NB4 (cell line): ENCODE results near the gene PRELID3B.
"Not testable (repeated sequence)": the region's sequence is repeated elsewhere in the genome, so short reads cannot be mapped to it uniquely, and the experiment has no call there.

Source experiments
- DNase-seq: peaks from one replicate; pipeline ENCODE4 v3.0.0; 2010; ENCODE audit warnings: low read depth
- H3K4me3 ChIP-seq: one replicate; pipeline ENCODE4 v1.5.1; 2011; ENCODE audit warnings: mild to moderate bottlenecking, low read depth, low read length, moderate library complexity
- CTCF ChIP-seq: IDR thresholded peaks from one replicate; pipeline ENCODE4 v1.5.1; 2012; ENCODE audit warnings: low read depth, low read length
- MAX ChIP-seq: IDR thresholded peaks from 2 replicates; pipeline ENCODE4 v1.6.1; 2011; ENCODE audit warnings: low read depth, low read length
- MYC ChIP-seq: IDR thresholded peaks from 2 replicates; pipeline ENCODE4 v1.6.1; 2011; ENCODE audit warnings: low read depth, low read length
- POLR2A ChIP-seq: IDR thresholded peaks from 2 replicates; pipeline ENCODE4 v1.6.1; 2011; ENCODE audit warnings: mild to moderate bottlenecking; ENCODE audit not compliant: insufficient read length; ENCODE audit errors: extremely low read depth

PRELID3B gene

GRCh38 chr20:59014680-59015389 is 27.8 kb downstream of the PRELID3B start:
- TF ChIP-seq MAX (no peak), POLR2A (no peak), MYC (no peak)
- H3K4me3 ChIP-seq = no peak overlapping the region
- DNase-seq = no peak

GRCh38 chr20:59013959-59014608 is 28.5 kb downstream of the PRELID3B start:
- no peak overlapping the region for H3K4me3 ChIP-seq
- no peak for TF ChIP-seq MYC
- no peak for TF ChIP-seq CTCF
- TF ChIP-seq MAX = no peak
- no peak for TF ChIP-seq POLR2A

GRCh38 chr20:59013031-59013951 is 29.3 kb downstream of the PRELID3B start:
- no peak for DNase-seq
- TF ChIP-seq CTCF (no peak), MYC (no peak), POLR2A (no peak), MAX (no peak)

More at GRCh38 chr20:59013959-59014608, 28.5 kb downstream of the PRELID3B start:
- no peak for DNase-seq

GRCh38 chr20:59011874-59012157 is 30.8 kb downstream of the PRELID3B start:
- DNase-seq, H3K4me3 ChIP-seq: not testable (repeated sequence)

More at GRCh38 chr20:59013031-59013951, 29.3 kb downstream of the PRELID3B start:
- H3K4me3 ChIP-seq = no peak overlapping the region

- TF ChIP-seq MAX = no peak
- no peak for TF ChIP-seq CTCF
- TF ChIP-seq POLR2A = no peak
- TF ChIP-seq MYC = no peak
- no peak overlapping the region for H3K4me3 ChIP-seq
- DNase-seq = no peak
Observed at GRCh38 chr20:59010995-59011873, 31.4 kb downstream of the PRELID3B start.

GRCh38 chr20:59010321-59010994 is 32.1 kb downstream of the PRELID3B start:
- no peak for DNase-seq
- H3K4me3 ChIP-seq = no peak overlapping the region
- no peak for TF ChIP-seq POLR2A
- no peak for TF ChIP-seq MYC
- TF ChIP-seq MAX = no peak
- no peak for TF ChIP-seq CTCF
